Astrocyte (in vitro differentiated cells and primary cell): ENCODE data around the gene TSPAN33. TPM values are rescaled to one million over a fixed set of nuclear protein-coding genes. Genes with fewer than 3 reads are reported as not detected.
"Not testable (repeated sequence)": the region's sequence is repeated elsewhere in the genome, so short reads cannot be mapped to it uniquely, and the experiment has no call there.

ENCODE experiments used
- DNase-seq: peaks from one replicate; pipeline ENCODE4 v3.0.0-alpha.2; 2010; ENCODE audit warnings: low read depth
- FAIRE-seq: peaks from 2 replicates; lab custom pipeline; 2011; peaks lifted over from hg19 to GRCh38; lab: Jason Lieb, UNC
- H2AFZ ChIP-seq: 2 replicates; pipeline ENCODE4 v1.6.0; 2012; ENCODE audit warnings: low read depth, low read length, inconsistent platforms
- H3K27ac ChIP-seq: 2 replicates; pipeline ENCODE4 v1.5.1; 2011; ENCODE audit warnings: low read depth, low read length, inconsistent platforms
- H3K27me3 ChIP-seq: 2 replicates; pipeline ENCODE4 v1.6.0; 2011; ENCODE audit warnings: low read length, inconsistent platforms; ENCODE audit not compliant: insufficient read depth
- H3K36me3 ChIP-seq: 2 replicates; pipeline ENCODE4 v1.5.1; 2011; ENCODE audit warnings: low read length, inconsistent platforms; ENCODE audit not compliant: insufficient read depth
- H3K4me1 ChIP-seq: 2 replicates; pipeline ENCODE4 v1.5.1; 2011; ENCODE audit warnings: low read length, inconsistent platforms; ENCODE audit not compliant: insufficient read depth
- H3K4me2 ChIP-seq: 2 replicates; pipeline ENCODE4 v1.6.0; 2012; ENCODE audit warnings: low read length, inconsistent platforms
- H3K4me3 ChIP-seq: 2 replicates; pipeline ENCODE4 v1.5.1; 2011; ENCODE audit warnings: low read depth, mild to moderate bottlenecking, low read length, inconsistent platforms; ENCODE audit not compliant: insufficient read depth
- H3K79me2 ChIP-seq: 2 replicates; pipeline ENCODE4 v1.6.0; 2012; ENCODE audit warnings: mild to moderate bottlenecking, low read length, inconsistent platforms; ENCODE audit not compliant: insufficient read depth
- H3K9ac ChIP-seq: 2 replicates; pipeline ENCODE4 v1.6.0; 2012; ENCODE audit warnings: mild to moderate bottlenecking, low read length, inconsistent platforms
- H3K9me3 ChIP-seq: 2 replicates; pipeline ENCODE4 v1.5.1; 2012; ENCODE audit warnings: low read depth, mild to moderate bottlenecking, low read length, inconsistent platforms; ENCODE audit not compliant: insufficient read depth
- H4K20me1 ChIP-seq: 2 replicates; pipeline ENCODE4 v1.6.0; 2012; ENCODE audit warnings: low read length, inconsistent platforms; ENCODE audit not compliant: insufficient read depth
- H3K27ac Mint-ChIP-seq: one replicate; pipeline ENCODE4 v1.8.0; 2021; ENCODE audit warnings: mild to moderate bottlenecking, mixed read lengths; ENCODE audit not compliant: unreplicated experiment
- H3K27me3 Mint-ChIP-seq: one replicate; pipeline ENCODE4 v1.8.0; 2021; ENCODE audit warnings: low read depth, mixed read lengths; ENCODE audit not compliant: unreplicated experiment
- H3K36me3 Mint-ChIP-seq: one replicate; pipeline ENCODE4 v1.8.0; 2021; ENCODE audit warnings: low read depth, mixed read lengths; ENCODE audit not compliant: unreplicated experiment
- H3K4me1 Mint-ChIP-seq: one replicate; pipeline ENCODE4 v1.8.0; 2021; ENCODE audit warnings: low read depth, mixed read lengths; ENCODE audit not compliant: unreplicated experiment
- H3K4me3 Mint-ChIP-seq: one replicate; pipeline ENCODE4 v1.8.0; 2021; ENCODE audit warnings: mild to moderate bottlenecking, moderate library complexity, mixed read lengths; ENCODE audit not compliant: unreplicated experiment
- H3K9me3 Mint-ChIP-seq: one replicate; pipeline ENCODE4 v1.8.0; 2021; ENCODE audit warnings: mild to moderate bottlenecking, mixed read lengths; ENCODE audit not compliant: unreplicated experiment
- CTCF ChIP-seq: IDR thresholded peaks from 2 replicates; pipeline ENCODE4 v1.5.1; 2011; ENCODE audit warnings: low read depth, mild to moderate bottlenecking, inconsistent platforms, low read length, moderate library complexity; ENCODE audit not compliant: insufficient read depth
- EZH2 ChIP-seq: IDR thresholded peaks from 2 replicates; pipeline ENCODE4 v1.6.1; 2012; ENCODE audit warnings: mild to moderate bottlenecking, low read length, inconsistent platforms; ENCODE audit not compliant: insufficient read depth
- total RNA-seq: library from RNA; stranded (reverse); gene quantifications from 2 replicates; pipeline ENCODE4 v1.2.1, GENCODE V29; 2021

Gene TSPAN33
- total RNA-seq, 1 donor from 2014 or later: 6.5 TPM

- Histone ChIP-seq H3K4me2 (no peak overlapping the region), H3K9me3 (no peaks in the 10 kb centered on the region), H3K27me3 (peaks cover 6% of the 10 kb centered on the region), H3K36me3 (no peaks in the 10 kb centered on the region), H3K27ac (no peak overlapping the region), H3K4me1 (peaks cover 4% of the 10 kb centered on the region), H3K9ac (no peak overlapping the region), H3K4me3 (no peak overlapping the region), H3K79me2 (no peaks in the 10 kb centered on the region), H4K20me1 (no peaks in the 10 kb centered on the region), H2AFZ (no peak overlapping the region)
- H3K36me3 Mint-ChIP-seq: no peaks in the 10 kb centered on the region
- peaks cover 2% of the 10 kb centered on the region for H3K9me3 Mint-ChIP-seq
- no peak for DNase-seq
- H3K27me3 Mint-ChIP-seq: peaks cover 34% of the 10 kb centered on the region
- TF ChIP-seq CTCF: no peak
- no peak for TF ChIP-seq EZH2
- no peak overlapping the region for H3K4me3 Mint-ChIP-seq
- H3K27ac Mint-ChIP-seq: peak overlapping the region; percentile 38
- no peak for FAIRE-seq
- peaks cover 2% of the 10 kb centered on the region for H3K4me1 Mint-ChIP-seq
Measured at GRCh38 chr7:129170441-129171021, 26.0 kb downstream of the TSPAN33 start.

GRCh38 chr7:129173861-129174260 is 29.4 kb downstream of the TSPAN33 start:
- H3K9me3 Mint-ChIP-seq, H3K9ac ChIP-seq, H3K4me1 Mint-ChIP-seq, H3K9me3 ChIP-seq, H3K27ac Mint-ChIP-seq, FAIRE-seq, H3K4me2 ChIP-seq, DNase-seq, H2AFZ ChIP-seq, H3K27ac ChIP-seq, H3K36me3 Mint-ChIP-seq, H3K4me3 ChIP-seq, H3K4me3 Mint-ChIP-seq, H3K79me2 ChIP-seq, H4K20me1 ChIP-seq, H3K4me1 ChIP-seq, H3K36me3 ChIP-seq: not testable (repeated sequence)
- peaks cover 27% of the 10 kb centered on the region for H3K27me3 Mint-ChIP-seq
- peaks cover 13% of the 10 kb centered on the region for H3K27me3 ChIP-seq

GRCh38 chr7:129176916-129177710 is 32.6 kb downstream of the TSPAN33 start:
- H3K4me1 Mint-ChIP-seq: no peaks in the 10 kb centered on the region
- H4K20me1 ChIP-seq: no peaks in the 10 kb centered on the region
- H3K36me3 Mint-ChIP-seq: no peaks in the 10 kb centered on the region
- H3K4me3 ChIP-seq: no peak overlapping the region
- no peaks in the 10 kb centered on the region for H3K9me3 ChIP-seq
- H3K79me2 ChIP-seq: no peaks in the 10 kb centered on the region
- no peak overlapping the region for H3K27ac ChIP-seq
- DNase-seq (no peak), FAIRE-seq (no peak)
- peaks cover 13% of the 10 kb centered on the region for H3K27me3 ChIP-seq
- peaks cover 8% of the 10 kb centered on the region for H3K27me3 Mint-ChIP-seq
- no peak overlapping the region for H3K4me2 ChIP-seq
- no peaks in the 10 kb centered on the region for H3K36me3 ChIP-seq
- no peak overlapping the region for H2AFZ ChIP-seq
- H3K27ac Mint-ChIP-seq: no peak overlapping the region
- H3K9me3 Mint-ChIP-seq: peaks cover 2% of the 10 kb centered on the region
- H3K4me3 Mint-ChIP-seq: no peak overlapping the region
- TF ChIP-seq CTCF (no peak), EZH2 (no peak)
- no peaks in the 10 kb centered on the region for H3K4me1 ChIP-seq
- H3K9ac ChIP-seq: no peak overlapping the region
